GM12892 (cell line): ENCODE measurements around the gene NBDY.

Experiments used
- POLR2AphosphoS5 ChIP-seq: IDR thresholded peaks from 2 replicates; pipeline ENCODE4 v1.6.1; 2011; ENCODE audit warnings: low read depth, low read length, control low read depth
- TAF1 ChIP-seq: IDR thresholded peaks from 2 replicates; pipeline ENCODE4 v1.6.1; 2011; ENCODE audit warnings: low read depth, mild to moderate bottlenecking, control low read depth, low read length, borderline replicate concordance

GRCh38 chrX:56811599-56811998 is 82.6 kb downstream of the NBDY start:
- TF ChIP-seq TAF1 (no peak), POLR2AphosphoS5 (no peak)
